ENCODE results near the gene COP1. TPM values are rescaled to one million over a fixed set of nuclear protein-coding genes. Genes with fewer than 3 reads are reported as not detected.
"Not testable (repeated sequence)": the region's sequence is repeated elsewhere in the genome, so short reads cannot be mapped to it uniquely, and the experiment has no call there.

The COP1 gene
- total RNA-seq, 1 donor from 2014 or later, result 52.1 TPM

DNA sequence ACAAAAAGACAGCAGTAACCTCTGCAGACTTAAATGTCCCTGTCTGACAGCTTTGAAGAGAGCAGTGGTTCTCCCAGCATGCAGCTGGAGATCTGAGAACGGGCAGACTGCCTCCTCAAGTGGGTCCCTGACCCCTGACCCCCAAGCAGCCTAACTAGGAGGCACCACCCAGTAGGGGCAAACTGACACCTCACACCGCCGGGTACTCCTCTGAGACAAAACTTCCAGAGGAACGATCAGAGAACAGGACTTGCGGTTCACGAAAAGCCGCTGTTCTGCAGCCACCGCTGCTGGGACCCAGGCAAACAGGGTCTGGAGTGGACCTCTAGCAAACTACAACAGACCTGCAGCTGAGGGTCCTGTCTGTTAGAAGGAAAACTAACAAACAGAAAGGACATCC, 214.3 kb downstream of the COP1 start:
- H3K4me3 Mint-ChIP-seq; POLR2A ChIA-PET; H3K27ac Mint-ChIP-seq; H3K27me3 Mint-ChIP-seq; CTCF ChIA-PET; ATAC-seq (ENCODE audit: low read depth); intact Hi-C loops (cut with micrococcal nuclease); H3K9me3 Mint-ChIP-seq; DNase-seq; H3K4me1 Mint-ChIP-seq: not testable (repeated sequence)
- peaks cover 41% of the 10 kb centered on the region for H3K36me3 Mint-ChIP-seq (ENCODE audit: low read depth)

DNA sequence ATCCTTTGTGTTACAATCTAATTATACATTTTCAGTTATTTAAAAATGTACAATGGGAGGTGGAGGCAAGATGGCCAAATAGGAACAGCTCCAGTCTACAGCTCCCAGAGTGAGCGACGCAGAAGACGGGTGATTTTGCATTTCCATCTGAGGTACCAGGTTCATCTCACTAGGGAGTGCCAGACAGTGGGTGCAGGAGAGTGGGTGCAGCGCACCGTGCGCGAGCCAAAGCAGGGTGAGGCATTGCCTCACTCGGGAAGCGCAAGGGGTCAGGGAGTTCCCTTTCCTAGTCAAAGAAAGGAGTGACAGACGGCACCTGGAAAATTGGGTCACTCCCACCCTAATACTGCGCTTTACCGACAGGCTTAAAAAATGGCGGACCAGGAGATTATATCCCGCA, 214.9 kb downstream of the COP1 start:
- H3K36me3 Mint-ChIP-seq (ENCODE audit: low read depth), result peaks cover 44% of the 10 kb centered on the region
- POLR2A ChIA-PET; CTCF ChIA-PET; H3K27me3 Mint-ChIP-seq; H3K9me3 Mint-ChIP-seq; DNase-seq; intact Hi-C loops (cut with micrococcal nuclease); ATAC-seq (ENCODE audit: low read depth); H3K4me1 Mint-ChIP-seq; H3K4me3 Mint-ChIP-seq; H3K27ac Mint-ChIP-seq: not testable (repeated sequence)

DNA sequence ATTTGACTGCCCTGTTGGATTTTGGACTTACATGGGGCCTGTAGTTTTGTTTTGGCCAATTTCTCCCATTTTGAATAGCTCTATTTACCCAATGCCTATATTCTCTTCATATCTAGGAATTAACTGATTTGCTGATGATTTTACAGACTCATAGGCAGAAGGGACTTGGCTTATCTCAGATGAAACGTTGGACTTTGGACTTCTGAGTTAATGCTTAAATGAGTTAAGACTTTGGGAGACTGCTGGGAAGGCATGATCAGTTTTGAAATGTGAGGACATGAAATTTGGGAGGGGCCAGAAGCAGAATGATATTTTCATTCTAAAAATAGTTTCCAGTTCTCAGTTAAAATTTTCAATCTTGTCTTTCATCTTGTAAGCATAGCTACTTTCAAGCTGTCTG, 222.3 kb downstream of the COP1 start:
- TF ChIP-seq, protein P1, sequence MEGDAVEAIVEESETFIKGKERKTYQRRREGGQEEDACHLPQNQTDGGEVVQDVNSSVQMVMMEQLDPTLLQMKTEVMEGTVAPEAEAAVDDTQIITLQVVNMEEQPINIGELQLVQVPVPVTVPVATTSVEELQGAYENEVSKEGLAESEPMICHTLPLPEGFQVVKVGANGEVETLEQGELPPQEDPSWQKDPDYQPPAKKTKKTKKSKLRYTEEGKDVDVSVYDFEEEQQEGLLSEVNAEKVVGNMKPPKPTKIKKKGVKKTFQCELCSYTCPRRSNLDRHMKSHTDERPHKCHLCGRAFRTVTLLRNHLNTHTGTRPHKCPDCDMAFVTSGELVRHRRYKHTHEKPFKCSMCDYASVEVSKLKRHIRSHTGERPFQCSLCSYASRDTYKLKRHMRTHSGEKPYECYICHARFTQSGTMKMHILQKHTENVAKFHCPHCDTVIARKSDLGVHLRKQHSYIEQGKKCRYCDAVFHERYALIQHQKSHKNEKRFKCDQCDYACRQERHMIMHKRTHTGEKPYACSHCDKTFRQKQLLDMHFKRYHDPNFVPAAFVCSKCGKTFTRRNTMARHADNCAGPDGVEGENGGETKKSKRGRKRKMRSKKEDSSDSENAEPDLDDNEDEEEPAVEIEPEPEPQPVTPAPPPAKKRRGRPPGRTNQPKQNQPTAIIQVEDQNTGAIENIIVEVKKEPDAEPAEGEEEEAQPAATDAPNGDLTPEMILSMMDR (IDR thresholded peaks at IDR 0.05), result no peak
- intact Hi-C loops (cut with micrococcal nuclease), result no loop called here
- Mint-ChIP-seq H3K4me3 (no peak overlapping the region), H3K36me3 (ENCODE audit: low read depth) (peaks cover 83% of the 10 kb centered on the region), H3K4me1 (no peaks in the 10 kb centered on the region), H3K9me3 (peaks cover 23% of the 10 kb centered on the region), H3K27me3 (no peaks in the 10 kb centered on the region), H3K27ac (no peak overlapping the region)
- POLR2A ChIA-PET, result no interaction called here
- CTCF ChIA-PET, result no interaction called here
- DNase-seq (no peak), ATAC-seq (ENCODE audit: low read depth) (no peak)

DNA sequence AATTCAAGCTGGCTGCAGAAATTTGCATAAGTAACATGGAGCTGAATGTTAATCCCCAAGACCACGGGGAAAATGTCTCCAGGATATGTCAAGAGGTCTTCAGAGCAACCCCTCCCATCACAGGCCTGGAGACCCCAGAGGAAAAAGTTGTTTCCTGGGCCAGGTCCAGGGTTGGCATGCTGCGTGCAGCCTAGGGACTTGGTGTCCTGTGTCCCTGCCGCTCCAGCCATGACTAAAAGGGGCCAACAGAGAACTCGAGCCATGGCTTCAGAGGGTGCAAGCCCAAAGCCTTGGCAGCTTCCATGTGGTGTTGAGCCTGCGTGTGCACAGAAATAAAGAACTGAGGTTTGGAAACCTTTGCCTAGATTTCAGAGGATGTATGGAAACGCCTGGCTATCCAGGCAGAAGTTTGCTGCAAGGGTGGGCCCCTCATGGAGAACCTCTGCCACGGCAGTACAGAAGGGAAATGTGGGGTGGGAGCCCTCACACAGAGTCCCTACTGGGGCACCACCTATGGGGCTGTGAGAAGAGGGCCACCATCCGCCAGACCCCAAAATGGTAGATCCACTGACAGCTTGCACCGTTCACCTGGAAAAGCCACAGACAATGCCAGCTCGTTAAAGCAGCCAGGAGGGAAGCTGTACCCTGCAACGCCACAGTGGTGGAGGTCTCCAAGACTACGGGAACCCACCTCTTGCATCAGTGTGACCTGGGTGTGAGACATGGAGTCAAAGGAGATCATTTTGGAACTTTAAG, 222.9 kb downstream of the COP1 start:
- TF ChIP-seq, protein P1 (IDR thresholded peaks at IDR 0.05), result no peak
- H3K27ac Mint-ChIP-seq, result no peak overlapping the region
- H3K9me3 Mint-ChIP-seq, result peaks cover 23% of the 10 kb centered on the region
- no peaks in the 10 kb centered on the region for H3K27me3 Mint-ChIP-seq
- DNase-seq, result no peak
- no peaks in the 10 kb centered on the region for H3K4me1 Mint-ChIP-seq
- no peak overlapping the region for H3K4me3 Mint-ChIP-seq
- ChIA-PET POLR2A (no interaction called here), CTCF (no interaction called here)
- ATAC-seq (ENCODE audit: low read depth), result no peak
- H3K36me3 Mint-ChIP-seq (ENCODE audit: low read depth), result peaks cover 82% of the 10 kb centered on the region
- intact Hi-C loops (cut with micrococcal nuclease), result no loop called here

DNA sequence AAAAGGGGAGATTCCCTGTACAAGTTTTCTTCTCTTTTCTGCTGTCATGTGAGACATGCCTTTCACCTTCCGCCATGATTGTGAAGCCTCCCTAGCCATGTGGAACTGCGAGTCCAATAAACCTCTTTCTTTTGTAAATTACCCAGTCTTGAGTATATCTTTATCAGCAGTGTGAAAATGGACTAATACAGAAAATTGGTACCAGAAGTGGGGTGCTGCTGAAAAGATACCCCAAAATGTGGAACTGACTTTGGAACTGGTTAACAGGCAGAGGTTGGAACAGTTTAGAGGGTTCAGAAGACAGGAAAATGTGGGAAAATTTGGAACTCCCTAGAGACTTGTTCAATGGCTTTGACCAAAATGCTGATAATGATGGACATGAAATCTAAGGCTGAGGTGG, 223.7 kb downstream of the COP1 start:
- ATAC-seq (ENCODE audit: low read depth); POLR2A ChIA-PET; intact Hi-C loops (cut with micrococcal nuclease); DNase-seq; H3K27me3 Mint-ChIP-seq; H3K27ac Mint-ChIP-seq; H3K4me1 Mint-ChIP-seq; CTCF ChIA-PET; H3K4me3 Mint-ChIP-seq: not testable (repeated sequence)
- H3K9me3 Mint-ChIP-seq, result peaks cover 23% of the 10 kb centered on the region
- H3K36me3 Mint-ChIP-seq (ENCODE audit: low read depth), result peaks cover 82% of the 10 kb centered on the region

DNA sequence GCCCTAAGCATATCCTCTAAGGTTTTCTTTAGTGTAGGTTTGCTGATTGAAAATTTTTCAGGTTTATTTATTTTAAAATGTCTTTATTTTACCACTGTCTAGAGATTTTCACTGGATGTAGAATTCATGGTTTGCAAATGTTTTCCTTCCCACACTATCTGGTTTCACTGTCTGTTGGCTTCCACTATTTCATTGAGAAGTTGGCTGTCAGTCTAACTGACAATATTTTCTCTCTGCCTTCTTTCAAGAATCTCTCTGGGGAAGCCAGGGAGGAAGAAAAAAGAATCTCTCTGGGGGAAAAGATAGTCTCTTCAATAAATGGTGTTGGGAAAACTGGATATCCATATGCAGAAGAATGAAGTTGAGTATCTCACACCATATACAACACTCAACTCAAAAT, 226.0 kb downstream of the COP1 start:
- intact Hi-C loops (cut with micrococcal nuclease), result no loop called here

More for the DNA sequence above, 226.0 kb downstream of the COP1 start:
- peaks cover 23% of the 10 kb centered on the region for H3K9me3 Mint-ChIP-seq
- TF ChIP-seq, protein P1 (IDR thresholded peaks at IDR 0.05), result no peak
- H3K27ac Mint-ChIP-seq, result no peak overlapping the region
- no peak for DNase-seq
- H3K4me1 Mint-ChIP-seq, result no peaks in the 10 kb centered on the region
- ATAC-seq (ENCODE audit: low read depth), result no peak
- H3K27me3 Mint-ChIP-seq, result no peaks in the 10 kb centered on the region
- ChIA-PET CTCF (no interaction called here), POLR2A (no interaction called here)
- no peak overlapping the region for H3K4me3 Mint-ChIP-seq
- H3K36me3 Mint-ChIP-seq (ENCODE audit: low read depth), result peaks cover 77% of the 10 kb centered on the region
